DMS53 treated with DMSO at 0.1 percent for 48 hours (cell line): Measurements from ENCODE around the gene PCIF1.
"Not testable (repeated sequence)": the region's sequence is repeated elsewhere in the genome, so short reads cannot be mapped to it uniquely, and the experiment has no call there.

ENCODE experiments used
- DNase-seq: peaks from one replicate; lab custom pipeline; 2025; ENCODE audit not compliant: unreplicated experiment; lab: John Stamatoyannopoulos, UW

Gene PCIF1

GRCh38 chr20:45965169-45966002 lies 30.9 kb downstream of the PCIF1 start:
- no peak for DNase-seq

- DNase-seq, result no peak
Observed at GRCh38 chr20:45967551-45968080, 33.1 kb downstream of the PCIF1 start.

GRCh38 chr20:45968081-45968671 lies 33.7 kb downstream of the PCIF1 start:
- DNase-seq, result no peak

- DNase-seq, result no peak
Observed at GRCh38 chr20:45968801-45969711, 34.6 kb downstream of the PCIF1 start.

GRCh38 chr20:45969712-45970634 lies 35.5 kb downstream of the PCIF1 start:
- DNase-seq, result peak; percentile 58

- DNase-seq, result peak; percentile 15
Observed at GRCh38 chr20:45970646-45971424, 36.4 kb downstream of the PCIF1 start.

- DNase-seq, result no peak
Observed at GRCh38 chr20:45971425-45971674, 36.9 kb downstream of the PCIF1 start.

GRCh38 chr20:45971675-45972499 lies 37.4 kb downstream of the PCIF1 start, which contains the start of gene ZNF335:
Gene ZNF335 (minus strand): TSS chr20:45972203. CDS start chr20:45971410, 793 bp downstream.
- DNase-seq, result peak; percentile 88

- peak; percentile 95 for DNase-seq
Observed at GRCh38 chr20:45972500-45973183, 38.2 kb downstream of the PCIF1 start.

GRCh38 chr20:45974896-45975565 lies 40.5 kb downstream of the PCIF1 start:
- no peak for DNase-seq

GRCh38 chr20:45975686-45976085 lies 41.2 kb downstream of the PCIF1 start:
- no peak for DNase-seq

GRCh38 chr20:45976086-45976485 lies 41.6 kb downstream of the PCIF1 start:
- no peak for DNase-seq

GRCh38 chr20:45981261-45981660 lies 46.8 kb downstream of the PCIF1 start:
- DNase-seq, result no peak

- no peak for DNase-seq
Observed at GRCh38 chr20:45983279-45983743, 48.8 kb downstream of the PCIF1 start.

- no peak for DNase-seq
Observed at GRCh38 chr20:45985573-45985972, 51.1 kb downstream of the PCIF1 start.

GRCh38 chr20:45987108-45987780 lies 52.8 kb downstream of the PCIF1 start:
- peak; percentile 46 for DNase-seq

GRCh38 chr20:45988830-45989229 lies 54.3 kb downstream of the PCIF1 start:
- not testable (repeated sequence) for DNase-seq
